CMK (cell line): ENCODE measurements around the gene CST1.
"Not testable (repeated sequence)": the region's sequence is repeated elsewhere in the genome, so short reads cannot be mapped to it uniquely, and the experiment has no call there.

Experiments used
- DNase-seq: peaks from one replicate; pipeline ENCODE4 v3.0.0-alpha.2; 2010; ENCODE audit warnings: low read depth

CST1 gene

DNA sequence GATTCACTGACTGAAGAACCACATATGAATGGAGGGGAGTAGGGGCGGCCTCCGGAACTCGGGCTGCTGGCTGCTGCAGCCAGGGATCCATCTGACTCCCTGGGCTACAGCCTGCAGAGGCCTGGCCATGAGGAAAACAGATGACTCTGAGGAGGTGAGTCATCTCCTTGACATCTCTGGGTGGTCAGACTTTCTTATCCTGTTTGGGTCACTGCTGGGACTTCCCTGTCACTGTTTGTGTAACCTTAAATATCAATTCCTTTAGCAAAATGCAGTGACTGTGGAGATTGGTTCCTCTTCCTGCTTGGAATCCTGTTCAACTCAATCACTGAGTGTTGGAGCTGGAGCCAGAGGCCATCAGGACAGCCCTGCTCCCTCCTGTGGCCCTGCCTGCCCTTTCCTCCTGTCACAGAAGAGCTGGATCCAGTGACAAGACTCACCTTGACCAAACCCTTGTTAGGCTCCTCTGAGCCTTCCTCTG is 4.4 kb upstream of the CST1 start:
- not testable (repeated sequence) for DNase-seq

DNA sequence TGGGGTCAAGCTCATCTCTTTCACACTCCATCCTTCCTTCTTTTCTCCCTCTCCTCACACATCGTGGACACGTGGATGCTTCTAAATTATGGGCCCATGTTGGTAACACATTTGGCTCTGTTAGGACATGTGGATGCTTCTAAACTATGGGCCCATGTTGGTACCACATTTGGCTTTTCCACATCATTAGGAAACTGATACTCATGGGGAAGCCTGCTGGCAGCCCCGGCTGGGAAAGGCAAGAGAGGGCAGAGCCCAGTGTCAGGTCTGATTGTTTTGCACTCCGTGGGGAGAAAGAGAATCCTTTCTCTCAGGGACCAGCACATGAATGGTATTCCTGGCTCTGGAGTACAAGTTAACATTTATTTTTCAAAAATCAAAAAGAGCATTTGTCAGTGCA is 4.0 kb upstream of the CST1 start:
- no peak for DNase-seq

DNA sequence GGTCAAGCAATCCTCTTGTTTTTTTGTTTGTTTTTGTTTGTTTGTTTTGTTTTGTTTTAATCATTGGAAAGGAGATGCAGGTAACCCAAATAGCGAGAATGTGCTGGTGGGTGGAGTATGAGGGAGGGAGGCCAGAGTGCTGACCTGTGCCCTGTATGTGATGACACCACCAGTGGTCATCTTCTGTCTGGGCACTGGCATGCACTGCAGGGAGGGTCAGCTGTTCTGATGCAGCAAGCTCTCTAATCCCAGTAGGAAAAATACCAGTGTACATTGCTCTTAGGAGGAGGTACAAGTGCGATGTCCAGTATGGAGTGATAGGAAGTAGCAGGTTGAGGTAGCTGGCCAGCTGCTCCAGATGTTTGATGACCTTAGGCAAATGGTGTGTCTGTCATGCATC is 2.9 kb upstream of the CST1 start:
- no peak for DNase-seq

DNA sequence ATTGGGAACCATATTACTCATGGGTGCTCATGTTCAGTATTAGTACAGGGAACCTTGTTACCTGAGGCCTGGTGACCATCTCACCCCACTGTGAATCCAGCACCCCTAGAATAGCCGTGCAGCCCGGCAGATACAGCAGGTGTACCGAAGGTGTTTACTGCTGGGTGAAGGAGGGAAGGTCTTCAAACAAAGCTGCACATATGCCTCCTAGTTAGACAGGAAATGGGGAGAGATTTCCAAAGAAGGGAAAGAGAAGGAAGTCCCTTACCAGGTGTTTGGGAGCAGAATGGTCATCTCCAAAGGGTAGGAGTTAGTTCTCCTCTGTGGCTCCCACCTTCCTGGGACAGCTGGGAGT is 2.4 kb upstream of the CST1 start:
- DNase-seq, result no peak

DNA sequence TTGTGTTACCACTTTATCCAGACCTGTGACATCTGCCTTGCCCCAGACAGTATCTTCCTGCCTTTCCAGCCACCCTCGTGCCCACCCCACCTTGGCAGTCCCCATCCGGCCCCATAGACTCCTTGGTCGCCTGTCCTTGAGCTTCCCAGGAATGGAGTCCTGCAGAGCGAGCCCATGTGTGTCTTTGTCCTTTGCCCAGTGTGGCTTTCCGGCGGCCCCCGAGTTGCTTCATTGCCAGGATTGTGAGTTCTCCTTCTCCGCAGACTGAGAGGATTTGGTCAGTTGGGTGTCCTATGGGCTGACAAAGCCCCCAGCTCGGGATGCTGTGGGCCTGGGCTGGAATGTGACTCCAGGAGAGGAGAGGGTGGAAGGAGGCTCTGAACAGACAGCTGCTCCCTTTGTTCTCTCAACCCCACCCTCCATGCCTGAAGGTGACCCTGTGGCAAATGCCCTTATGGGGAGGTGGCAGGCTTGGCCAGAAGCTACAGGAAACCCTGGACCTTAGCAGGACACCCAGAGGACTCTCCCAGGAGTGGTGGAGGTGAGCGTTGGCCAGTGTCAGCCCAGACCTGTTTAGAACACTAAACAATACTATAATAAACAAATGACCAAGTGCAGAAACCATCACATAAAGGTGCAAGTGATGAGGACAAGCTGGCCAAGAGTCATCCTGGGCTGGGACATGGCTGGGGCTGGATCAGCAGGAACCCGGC is 1.9 kb upstream of the CST1 start:
- no peak for DNase-seq

DNA sequence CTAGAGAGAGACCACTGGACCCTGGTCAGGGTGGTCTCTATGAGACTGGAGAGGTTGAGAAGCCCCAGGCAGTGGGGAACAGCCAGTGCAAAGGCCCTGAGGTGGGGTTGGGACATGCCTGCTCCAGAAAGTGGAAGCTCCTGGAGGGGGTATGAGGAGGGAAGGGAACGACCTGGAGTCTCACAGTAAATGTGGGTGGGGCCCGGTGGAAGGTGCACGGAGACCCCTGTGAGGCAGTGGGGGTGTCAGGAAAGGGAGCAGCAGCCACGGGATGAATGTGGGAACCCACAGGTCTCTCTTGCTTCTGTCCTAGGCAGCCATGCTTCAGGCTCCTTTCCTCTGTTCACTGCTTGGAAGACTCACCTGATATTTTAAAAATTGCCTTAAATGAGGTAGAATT is 1.3 kb upstream of the CST1 start:
- DNase-seq, result no peak

DNA sequence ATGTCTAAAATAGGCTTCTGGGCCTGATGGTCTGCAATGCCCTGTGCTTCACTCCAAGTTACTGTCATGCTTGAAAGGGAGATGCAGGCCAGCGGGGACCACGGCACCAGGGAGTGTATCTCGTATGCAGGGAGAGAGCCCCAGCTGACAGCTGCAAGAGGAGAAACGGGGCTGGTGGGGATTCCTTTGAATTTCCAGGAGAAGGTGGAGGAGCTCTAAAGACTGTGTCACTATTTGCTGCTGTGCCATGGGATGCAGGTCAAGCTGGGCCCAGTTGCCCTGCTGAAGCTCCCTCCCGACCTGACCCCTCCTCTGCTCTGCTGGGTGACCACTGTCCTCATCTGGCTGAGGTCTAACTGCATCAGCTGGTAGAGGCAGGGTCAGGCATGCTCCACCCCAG is 989 bp downstream of the CST1 start:
- DNase-seq, result no peak

DNA sequence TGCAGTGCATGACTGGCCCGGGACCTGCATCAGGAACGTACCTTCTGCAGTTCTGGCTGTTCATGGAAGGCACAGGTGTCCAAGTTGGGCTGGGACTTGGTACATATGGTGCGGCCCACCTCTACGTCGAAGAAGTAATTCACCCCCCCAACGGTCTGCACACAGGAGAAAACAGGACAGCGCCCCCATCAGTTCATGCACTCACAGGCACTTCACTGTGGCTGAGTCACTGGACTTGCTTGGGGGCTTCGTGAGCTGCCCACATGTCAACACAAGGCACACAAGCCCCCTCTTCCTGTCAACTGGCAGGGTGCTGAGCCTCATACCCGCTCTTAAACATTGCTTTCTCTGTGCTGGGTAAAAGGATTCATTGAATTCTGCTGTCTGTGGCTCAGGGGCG is 1.8 kb downstream of the CST1 start:
- not testable (repeated sequence) for DNase-seq

DNA sequence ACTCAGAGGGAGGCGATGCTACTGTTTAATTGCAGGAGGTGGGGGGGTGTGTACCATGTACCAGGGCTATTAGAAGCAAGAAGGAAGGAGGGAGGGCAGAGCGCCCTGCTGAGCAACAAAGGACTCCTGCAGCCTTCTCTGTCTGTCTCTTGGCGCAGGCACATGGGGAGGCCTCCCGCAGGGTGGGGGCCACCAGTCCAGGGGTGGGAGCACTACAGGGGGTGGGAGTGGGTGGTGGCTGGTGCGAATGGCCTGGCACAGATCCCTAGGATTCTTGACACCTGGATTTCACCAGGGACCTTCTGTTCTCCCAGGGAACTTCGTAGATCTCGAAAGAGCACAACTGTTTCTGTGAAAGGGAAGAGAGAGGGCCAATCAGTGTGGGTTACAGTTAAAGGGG is 3.2 kb downstream of the CST1 start:
- DNase-seq, result not testable (repeated sequence)

DNA sequence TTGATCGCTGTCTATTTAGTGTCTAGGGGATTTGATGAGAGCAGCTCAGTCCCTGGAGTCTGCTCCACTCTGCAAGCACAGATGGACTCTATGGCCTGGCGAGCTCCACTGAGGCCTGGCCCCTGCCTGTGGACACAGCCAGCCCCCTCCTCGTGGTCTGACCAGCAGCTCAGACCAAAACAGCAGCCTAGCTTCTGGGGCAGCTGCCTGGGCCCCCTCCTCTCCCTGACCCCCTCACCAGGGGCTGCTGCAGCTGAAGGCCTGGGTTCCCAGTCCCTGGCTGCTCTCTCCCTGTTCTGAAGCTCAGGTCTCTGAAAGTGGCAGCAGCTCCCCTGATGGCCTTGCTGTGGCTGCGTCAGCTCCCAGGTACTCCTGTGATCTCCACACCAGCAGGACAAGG is 3.6 kb downstream of the CST1 start:
- not testable (repeated sequence) for DNase-seq

DNA sequence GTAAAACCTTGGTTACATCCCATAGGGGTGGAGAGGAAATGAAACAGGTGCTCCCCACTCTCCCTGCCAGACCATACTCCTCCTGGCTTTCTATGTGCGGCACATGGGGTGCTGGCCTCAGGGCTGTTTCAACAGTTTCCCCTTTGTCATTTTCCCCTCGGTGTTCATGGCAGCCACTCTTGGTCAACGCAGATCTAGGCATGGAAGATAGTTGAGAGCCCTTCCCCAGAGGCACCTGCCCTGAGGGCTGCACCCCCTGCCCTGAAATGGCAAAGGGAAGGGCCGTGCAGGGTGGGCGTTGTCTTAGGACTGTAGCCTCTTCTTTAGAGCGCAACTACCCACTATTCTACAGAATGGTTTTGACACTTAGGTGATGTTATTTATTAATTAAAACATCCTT is 4.4 kb downstream of the CST1 start:
- DNase-seq, result no peak

DNA sequence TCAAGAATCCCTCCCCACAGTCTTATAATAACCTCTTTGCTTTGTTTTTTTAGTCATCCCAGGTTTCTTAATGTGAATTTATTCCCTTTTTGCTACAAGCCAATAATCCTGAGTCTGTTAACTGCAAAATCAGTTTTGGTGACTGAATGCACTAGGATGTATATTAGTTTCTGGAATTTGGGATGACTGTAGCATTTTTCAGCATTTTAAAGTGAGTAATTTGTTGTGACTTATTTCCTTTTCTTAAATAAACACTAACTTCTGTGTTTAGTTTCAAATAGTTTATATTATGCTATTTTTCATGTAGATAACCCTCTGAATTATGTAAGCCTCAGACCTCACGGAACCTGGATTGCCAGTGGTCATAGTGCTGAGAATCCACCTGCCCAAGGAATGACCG is 5.5 kb downstream of the CST1 start:
- no peak for DNase-seq

DNA sequence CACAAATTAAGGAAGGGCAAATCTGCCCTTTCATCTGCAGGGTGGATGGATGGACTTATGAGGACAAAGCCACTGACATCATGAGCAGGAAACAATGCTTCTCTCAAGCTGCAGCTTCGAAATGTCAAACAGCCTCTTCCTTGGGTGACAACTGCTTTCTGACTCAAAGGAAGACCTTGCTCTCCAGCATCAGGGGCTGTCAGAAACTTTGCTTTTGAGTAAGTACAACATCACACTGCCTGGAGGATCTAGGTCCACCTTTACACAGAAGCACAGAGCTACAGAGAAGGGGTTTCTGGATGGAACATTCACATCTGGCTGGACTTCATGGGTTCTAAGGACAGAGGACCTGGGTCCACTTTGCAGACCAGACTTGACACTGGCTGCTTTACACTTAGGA is 5.9 kb downstream of the CST1 start:
- no peak for DNase-seq

DNA sequence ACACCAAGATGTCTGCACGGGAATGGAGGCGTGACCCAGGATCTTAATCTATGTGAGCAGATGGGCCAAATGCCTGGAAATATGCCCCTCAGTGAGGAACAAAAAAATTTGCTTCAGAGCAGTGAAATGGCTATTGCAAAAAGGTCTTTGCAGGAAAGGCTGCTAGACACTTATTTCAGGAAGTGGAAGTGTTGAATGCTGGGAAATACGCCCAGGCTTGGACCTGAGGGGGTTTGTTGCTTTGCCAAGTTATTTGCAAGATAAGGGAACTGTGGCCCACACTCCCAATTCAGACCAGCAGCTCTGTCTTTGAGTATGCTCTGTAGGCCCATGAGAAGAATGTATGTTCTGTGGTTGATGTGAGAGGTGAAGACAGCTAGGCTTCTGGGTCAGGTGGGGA is 15.3 kb downstream of the CST1 start:
- DNase-seq, result not testable (repeated sequence)

DNA sequence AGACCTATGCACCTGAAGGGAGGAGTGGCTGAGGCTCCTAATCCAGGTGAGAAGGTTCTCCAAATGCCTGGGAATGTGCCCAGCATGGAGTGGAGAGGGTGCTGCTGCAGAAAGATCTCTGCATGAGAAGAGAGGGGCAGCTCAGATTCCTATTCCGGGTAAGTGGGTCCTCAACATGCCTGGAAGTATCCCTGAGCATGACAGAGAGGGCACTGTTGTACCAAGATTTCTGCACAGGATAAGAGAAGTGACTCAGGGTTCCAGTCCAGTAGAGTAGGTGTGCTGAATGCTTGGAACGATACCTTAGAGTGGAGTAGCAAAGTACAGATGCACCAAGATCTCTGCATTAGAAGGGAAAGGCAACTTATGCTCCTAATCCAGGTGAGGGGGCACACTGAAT is 15.8 kb downstream of the CST1 start:
- DNase-seq, result not testable (repeated sequence)

DNA sequence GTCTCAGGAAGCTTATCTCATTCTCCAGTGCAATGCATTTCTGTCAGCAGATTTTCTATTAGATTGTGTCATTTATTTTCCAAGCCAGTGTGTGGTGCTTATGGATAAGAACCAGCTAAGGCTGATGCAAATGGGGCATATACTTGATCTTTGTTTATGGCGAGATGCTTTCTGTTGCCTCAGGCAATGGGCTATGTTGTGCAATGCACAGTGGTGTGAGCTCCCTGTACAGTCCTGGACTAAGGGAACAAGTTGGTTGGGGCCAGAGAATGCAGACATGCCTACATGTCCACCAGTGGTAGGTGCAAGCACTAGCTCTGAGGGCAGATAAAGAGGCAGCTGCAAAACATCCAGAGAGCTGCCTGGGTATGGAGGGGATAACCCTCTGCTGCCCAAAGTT is 16.3 kb downstream of the CST1 start:
- not testable (repeated sequence) for DNase-seq

DNA sequence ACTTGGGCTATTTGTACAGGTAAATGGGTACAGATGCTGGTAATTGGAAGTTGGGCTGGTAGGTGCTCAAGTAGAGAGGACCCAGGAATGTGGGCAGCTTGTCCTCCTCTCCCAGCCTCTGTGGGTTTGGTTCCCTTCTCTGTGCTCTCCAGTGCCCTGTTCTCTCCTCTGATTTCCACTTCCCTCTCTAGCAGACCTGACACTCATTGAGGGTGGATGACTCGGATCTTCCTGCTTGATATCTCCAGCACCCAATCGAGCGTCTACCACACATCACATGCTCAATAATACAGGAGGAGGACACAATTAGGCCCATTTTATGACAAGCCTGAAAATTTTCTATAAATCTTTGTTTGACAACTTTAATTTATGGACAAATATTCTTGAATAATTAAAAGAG is 23.7 kb downstream of the CST1 start:
- no peak for DNase-seq

DNA sequence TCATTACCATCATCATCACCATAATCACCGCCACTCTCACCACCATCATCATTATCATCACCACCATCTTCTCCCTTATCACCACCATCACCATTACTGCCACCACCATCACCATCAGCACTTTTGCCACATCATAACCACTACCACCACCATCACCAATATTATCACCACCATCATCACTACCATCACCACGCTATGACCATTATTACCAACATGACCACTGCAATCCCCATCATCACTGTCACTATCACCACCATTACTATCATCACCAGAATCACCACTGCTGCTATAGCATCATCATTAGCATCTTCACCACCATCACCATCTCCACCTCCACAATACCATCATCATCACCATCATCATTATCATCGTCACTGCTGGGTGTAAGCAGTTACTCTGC is 25.6 kb downstream of the CST1 start:
- no peak for DNase-seq

DNA sequence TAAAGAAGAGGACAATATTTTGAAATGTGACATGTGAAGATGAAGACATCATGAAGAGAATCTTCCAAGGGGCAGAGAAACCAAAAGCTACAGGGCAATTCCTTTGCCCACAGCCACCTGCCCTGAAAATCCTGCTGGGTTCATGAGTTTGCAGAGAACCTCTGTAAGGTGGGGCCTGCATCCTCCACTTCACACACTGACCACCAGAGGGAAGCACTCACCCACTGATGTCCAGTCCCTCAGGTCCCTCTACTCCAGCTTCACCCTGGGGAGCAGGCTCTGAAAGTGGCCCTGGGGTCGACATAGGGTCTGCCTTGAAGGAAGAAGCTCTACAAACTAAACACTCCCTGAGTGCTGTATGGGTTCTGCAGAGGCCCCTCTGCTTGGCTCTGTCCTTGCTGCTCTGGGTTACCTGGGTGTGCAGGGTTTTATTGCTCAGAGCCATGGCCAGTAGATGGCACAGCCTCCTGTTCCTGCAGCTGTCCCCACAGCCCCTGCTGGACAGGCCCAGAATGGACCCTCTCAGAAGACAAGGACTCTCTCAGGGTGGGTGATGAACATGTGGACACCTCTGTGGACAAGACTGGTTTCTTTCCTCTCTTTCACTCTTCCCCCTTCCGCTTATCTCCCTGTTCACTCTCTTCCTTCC is 27.0 kb downstream of the CST1 start:
- not testable (repeated sequence) for DNase-seq

DNA sequence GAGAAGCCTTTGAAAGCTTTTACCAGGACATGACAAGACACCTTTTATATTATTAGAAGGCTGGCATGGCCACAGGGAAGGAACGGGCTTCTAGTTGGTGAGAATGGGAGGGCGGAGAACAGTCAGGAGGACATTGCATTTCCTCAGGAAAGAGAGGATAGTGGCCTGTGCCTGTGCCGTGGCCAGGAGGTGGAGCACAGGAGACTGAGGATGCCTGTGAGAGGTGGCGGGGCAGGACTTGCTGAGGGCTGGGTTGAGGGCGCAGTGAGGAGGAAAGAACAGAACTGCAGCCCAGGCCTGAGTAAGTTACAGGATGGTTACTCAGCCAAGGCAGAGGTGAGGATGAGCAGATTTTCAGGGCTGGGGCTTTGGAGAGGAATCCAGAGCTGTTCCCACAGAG is 27.9 kb downstream of the CST1 start:
- not testable (repeated sequence) for DNase-seq

DNA sequence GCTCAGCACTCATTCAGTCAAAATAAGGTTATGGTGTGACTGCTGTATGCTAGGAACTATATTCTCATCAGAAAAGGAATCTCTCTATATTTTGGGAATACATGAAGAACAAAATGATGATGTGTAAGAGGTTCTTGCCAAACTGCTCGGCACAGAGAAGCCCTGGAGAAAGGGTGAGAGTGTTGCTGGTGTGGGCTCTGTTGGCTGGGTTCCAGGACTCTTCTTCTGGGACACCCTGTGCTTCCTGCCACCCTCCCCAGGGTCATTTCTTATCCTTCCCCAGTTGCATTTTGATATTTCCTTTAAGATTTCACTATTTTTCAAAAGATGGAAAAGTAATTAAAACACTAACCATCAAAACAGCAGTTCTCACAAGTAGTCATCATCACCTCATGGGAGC is 28.8 kb downstream of the CST1 start:
- DNase-seq, result no peak

DNA sequence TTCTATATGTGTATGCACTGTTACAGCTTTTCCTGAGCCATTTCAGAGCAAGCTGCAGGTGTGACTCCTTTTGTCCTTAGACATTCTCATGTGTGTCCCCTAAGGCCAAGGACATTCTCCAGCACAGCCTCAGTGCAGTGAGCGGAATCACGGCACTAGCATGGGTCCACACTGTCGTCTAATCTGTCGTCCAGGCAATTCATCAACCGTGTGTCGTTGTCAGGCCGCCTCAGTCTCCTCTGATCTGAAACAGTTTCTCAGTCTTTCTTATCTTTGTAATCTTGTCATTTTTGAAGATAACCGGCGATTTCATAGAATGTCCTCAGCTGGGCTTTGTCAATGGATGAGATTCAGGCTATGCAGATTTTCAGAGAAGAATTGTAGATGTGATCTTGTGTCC is 31.4 kb downstream of the CST1 start:
- not testable (repeated sequence) for DNase-seq

DNA sequence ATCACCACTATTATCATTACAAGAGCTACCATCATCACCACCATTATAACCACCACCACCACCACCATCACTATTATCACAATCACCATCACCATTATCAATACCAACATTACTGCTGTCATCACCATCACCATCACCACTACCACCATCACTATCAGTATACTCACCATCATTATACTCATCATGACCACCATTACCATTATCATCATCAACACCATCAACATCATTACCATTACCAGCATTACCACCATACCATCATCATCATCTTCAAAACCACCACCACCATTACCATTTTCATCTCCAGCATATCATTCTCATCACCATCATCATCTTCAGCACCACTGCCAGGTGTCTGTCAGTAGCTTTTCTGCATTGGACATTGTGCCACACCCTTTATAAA is 39.0 kb downstream of the CST1 start:
- not testable (repeated sequence) for DNase-seq

DNA sequence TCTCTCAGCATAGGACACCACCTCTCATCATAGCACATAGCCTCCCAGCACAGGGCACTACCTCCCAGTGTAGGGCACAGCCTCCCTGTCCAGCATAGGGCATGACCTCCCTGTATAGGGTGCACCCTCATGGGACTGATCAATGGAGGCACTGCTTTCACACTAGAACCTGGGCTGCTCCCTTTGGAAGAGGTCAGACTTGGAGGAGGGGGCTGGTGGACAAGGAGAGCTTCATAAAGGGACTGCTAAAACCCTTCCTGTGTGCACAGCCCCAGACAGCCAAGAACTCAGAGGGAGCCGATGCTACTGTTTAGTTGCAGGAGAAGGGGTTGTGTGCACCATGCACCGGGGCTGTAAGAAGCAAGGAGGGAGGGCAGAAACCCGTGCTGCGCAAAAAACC is 40.0 kb downstream of the CST1 start:
- DNase-seq, result no peak
